Measurements from ENCODE around the gene MEF2D. TPM values are rescaled to one million over a fixed set of nuclear protein-coding genes. Genes with fewer than 3 reads are reported as not detected.
A peak's percentile ranks its signal among the peaks of the same experiment; 100 is the strongest.

MEF2D gene
- total RNA-seq, 2 donors from 2014 or later: 31.7 to 62.5 TPM

DNA sequence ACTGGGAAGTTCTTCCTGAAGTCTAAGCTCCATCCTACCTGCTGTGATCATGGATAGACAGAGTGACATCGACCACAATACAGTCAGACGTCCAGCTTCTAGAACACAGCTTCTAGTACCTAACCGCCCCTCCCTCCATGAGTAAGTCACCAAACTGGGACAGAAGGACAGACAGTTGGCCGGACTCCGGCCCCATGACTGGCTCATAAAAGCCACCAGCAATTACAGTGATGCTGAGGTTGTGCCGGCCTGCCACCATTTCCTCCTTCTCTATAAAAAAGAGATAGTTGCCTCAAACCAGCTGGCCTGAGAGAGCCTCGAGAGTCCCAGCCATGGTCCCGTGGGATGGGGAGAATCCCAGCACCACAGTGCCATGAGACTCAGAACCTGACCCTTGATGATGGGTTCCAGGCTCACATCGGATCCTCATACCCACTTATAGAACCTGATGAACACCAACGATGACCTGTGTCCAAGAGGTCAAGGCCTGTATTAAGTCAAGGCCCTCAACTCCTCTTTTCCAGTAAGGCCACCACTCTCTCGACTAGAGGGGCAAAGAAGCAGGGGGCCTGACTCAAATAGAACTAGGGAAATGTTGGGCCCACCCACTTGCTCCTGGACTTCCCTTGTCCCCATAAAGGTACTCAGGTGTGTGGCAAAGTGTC, 3.4 kb downstream of the MEF2D start:
- DNase-seq (ENCODE audit: low spot score in 2 of 2) (no peak), ATAC-seq (no peak)
- H3K9me3 Mint-ChIP-seq: no peaks in the 10 kb centered on the region
- peaks cover 6 to 18% of the 10 kb centered on the region in 2 donors for H3K36me3 Mint-ChIP-seq
- peak overlapping the region in 1 of 2 donors; percentile 87 for H3K27ac Mint-ChIP-seq

GRCh38 chr1:156496211-156496761, 4.3 kb downstream of the MEF2D start:
- DNase-seq (ENCODE audit: low spot score in 2 of 2) (no peak), ATAC-seq (peak in 1 of 2 donors; percentile 39)
- Mint-ChIP-seq H3K9me3 (no peaks in the 10 kb centered on the region), H3K27ac (peak overlapping the region; percentile 78 to 87), H3K36me3 (peaks cover 6 to 23% of the 10 kb centered on the region in 2 donors)

DNA sequence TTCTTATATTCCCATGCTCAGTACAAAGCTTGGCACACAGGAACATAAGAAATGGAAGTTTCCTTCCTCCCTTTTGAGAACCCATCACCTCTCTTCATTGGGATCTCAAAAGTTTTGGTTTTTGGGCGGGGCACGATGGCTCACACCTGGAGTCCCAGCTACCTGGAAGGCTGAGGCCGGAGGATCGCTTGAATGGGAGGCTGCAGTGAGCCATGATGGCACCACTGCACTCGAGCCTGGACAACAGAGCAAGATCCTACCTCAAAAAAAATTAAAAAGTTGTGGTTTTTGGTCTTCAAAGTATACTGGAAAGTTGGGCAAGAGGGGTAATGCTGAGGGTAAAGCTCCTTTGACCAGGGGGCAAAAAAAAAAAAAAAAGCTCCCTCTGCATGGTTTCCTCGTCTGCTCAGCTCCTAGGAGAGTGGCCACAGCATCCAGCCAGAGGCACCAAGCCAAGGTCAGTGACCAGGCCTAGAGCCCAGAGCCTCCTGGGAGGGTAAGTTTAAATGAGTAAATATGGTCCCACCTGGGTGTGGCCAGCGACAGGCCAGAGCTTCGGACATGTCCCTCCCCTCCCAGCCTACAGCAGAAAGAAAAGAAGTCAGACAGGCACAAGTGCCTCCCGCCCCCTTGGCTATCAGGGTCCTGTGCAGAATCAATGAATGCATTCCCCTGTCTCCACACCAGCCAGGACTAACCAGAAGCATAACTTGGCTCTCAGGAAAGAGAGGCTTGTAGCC, 5.0 kb downstream of the MEF2D start:
- ATAC-seq: no peak
- peak overlapping the region; percentile 78 to 87 for H3K27ac Mint-ChIP-seq
- peaks cover 6 to 23% of the 10 kb centered on the region in 2 donors for H3K36me3 Mint-ChIP-seq
- H3K9me3 Mint-ChIP-seq: no peaks in the 10 kb centered on the region
- no peak for DNase-seq (ENCODE audit: low spot score in 2 of 2)

GRCh38 chr1:156494309-156494895, 6.2 kb downstream of the MEF2D start:
- no peak for ATAC-seq
- no peak overlapping the region for H3K27ac Mint-ChIP-seq
- no peak for DNase-seq (ENCODE audit: low spot score in 2 of 2)
- H3K36me3 Mint-ChIP-seq: peaks cover 6 to 23% of the 10 kb centered on the region in 2 donors
- H3K9me3 Mint-ChIP-seq: no peaks in the 10 kb centered on the region

GRCh38 chr1:156493742-156494141, 6.8 kb downstream of the MEF2D start:
- Mint-ChIP-seq H3K27ac (no peak overlapping the region), H3K9me3 (no peaks in the 10 kb centered on the region), H3K36me3 (peaks cover 6 to 23% of the 10 kb centered on the region in 2 donors)
- DNase-seq (ENCODE audit: low spot score in 2 of 2): no peak
- no peak for ATAC-seq

GRCh38 chr1:156493154-156493631, 7.4 kb downstream of the MEF2D start:
- no peak for ATAC-seq
- Mint-ChIP-seq H3K9me3 (no peaks in the 10 kb centered on the region), H3K36me3 (peaks cover 6 to 23% of the 10 kb centered on the region in 2 donors), H3K27ac (peak overlapping the region; percentile 4 to 45)
- no peak for DNase-seq (ENCODE audit: low spot score in 2 of 2)

DNA sequence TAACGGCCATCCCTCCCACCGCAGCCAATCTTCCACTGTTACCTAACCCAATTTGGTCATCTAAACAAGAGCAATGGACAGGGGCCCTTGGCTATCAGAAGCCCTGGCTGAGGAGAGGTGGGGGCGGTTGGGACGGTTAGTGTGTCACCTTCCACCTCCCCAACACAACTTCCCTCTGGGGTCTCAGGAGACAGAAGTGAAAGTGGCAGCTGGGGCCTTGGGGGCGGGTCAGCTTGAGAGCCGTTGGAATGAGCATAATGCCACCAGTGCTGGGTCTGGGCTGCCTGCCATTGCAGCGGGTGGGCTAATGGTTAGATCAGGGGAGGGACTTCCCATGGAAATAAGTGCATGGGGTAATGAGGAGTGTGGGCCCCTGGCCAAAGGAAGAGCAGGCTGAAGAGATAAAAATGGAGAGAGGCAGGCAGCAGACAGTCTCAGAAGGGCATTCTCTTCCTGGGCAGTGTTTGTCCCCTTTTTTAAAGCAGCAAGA, 7.9 kb downstream of the MEF2D start:
- Mint-ChIP-seq H3K9me3 (no peaks in the 10 kb centered on the region), H3K36me3 (peaks cover 8 to 27% of the 10 kb centered on the region in 2 donors), H3K27ac (peak overlapping the region; percentile 4 to 45)
- ATAC-seq (no peak), DNase-seq (ENCODE audit: low spot score in 2 of 2) (no peak)

GRCh38 chr1:156492013-156492590, 8.5 kb downstream of the MEF2D start:
- peaks cover 11 to 31% of the 10 kb centered on the region in 2 donors for H3K36me3 Mint-ChIP-seq
- DNase-seq (ENCODE audit: low spot score in 2 of 2) (no peak), ATAC-seq (no peak)
- peak overlapping the region; percentile 15 to 84 for H3K27ac Mint-ChIP-seq
- H3K9me3 Mint-ChIP-seq: no peaks in the 10 kb centered on the region

GRCh38 chr1:156491151-156491949, 9.2 kb downstream of the MEF2D start:
- H3K9me3 Mint-ChIP-seq: no peaks in the 10 kb centered on the region
- peaks cover 15 to 35% of the 10 kb centered on the region in 2 donors for H3K36me3 Mint-ChIP-seq
- no peak for ATAC-seq
- peak overlapping the region; percentile 84 to 86 for H3K27ac Mint-ChIP-seq
- no peak for DNase-seq (ENCODE audit: low spot score in 2 of 2)

- ATAC-seq (no peak), DNase-seq (ENCODE audit: low spot score in 2 of 2) (no peak)
- H3K27ac Mint-ChIP-seq: peak overlapping the region; percentile 86 to 94
- H3K36me3 Mint-ChIP-seq: peaks cover 16 to 33% of the 10 kb centered on the region in 2 donors
- no peaks in the 10 kb centered on the region for H3K9me3 Mint-ChIP-seq
Observed at GRCh38 chr1:156490401-156491032, 10.1 kb downstream of the MEF2D start.

- Mint-ChIP-seq H3K36me3 (peaks cover 11 to 27% of the 10 kb centered on the region in 2 donors), H3K27ac (peak overlapping the region; percentile 80 to 86), H3K9me3 (no peaks in the 10 kb centered on the region)
- DNase-seq (ENCODE audit: low spot score in 2 of 2): no peak
- ATAC-seq: no peak
Observed at GRCh38 chr1:156489935-156490293, 10.7 kb downstream of the MEF2D start.

GRCh38 chr1:156489166-156489934, 11.2 kb downstream of the MEF2D start:
- DNase-seq (ENCODE audit: low spot score in 2 of 2) (no peak), ATAC-seq (peak; percentile 7 to 48)
- peaks cover 10 to 26% of the 10 kb centered on the region in 2 donors for H3K36me3 Mint-ChIP-seq
- peak overlapping the region; percentile 80 to 86 for H3K27ac Mint-ChIP-seq
- H3K9me3 Mint-ChIP-seq: no peaks in the 10 kb centered on the region

DNA sequence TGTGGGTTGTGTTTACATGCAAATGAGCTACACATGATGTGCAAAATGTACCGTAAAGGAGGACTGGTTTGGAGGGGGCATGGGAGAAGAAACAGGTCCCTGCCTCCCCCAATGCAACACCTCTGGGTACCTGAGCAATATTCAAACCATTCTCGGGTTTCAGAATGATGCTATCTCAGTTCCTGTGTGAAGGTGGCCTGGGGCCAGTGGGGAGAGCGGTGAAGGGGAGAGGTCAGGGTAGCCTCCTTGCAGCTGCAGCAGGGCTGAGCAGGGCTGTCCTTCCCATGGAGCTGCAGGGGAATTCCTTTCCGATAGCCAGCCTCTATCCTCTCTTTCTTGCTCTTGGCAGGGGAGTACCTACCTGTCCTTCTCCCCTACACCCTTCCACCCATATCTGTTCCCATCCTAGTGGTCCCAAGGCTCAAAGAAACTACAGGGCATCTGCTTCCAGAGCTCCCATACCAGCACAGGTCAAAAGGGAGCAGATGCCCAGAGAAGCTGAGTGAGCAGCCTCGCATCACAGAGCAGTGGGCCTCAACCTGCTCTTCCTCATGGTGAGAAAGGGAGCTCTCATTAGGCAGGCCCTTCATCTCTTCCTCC, 11.9 kb downstream of the MEF2D start:
- H3K27ac Mint-ChIP-seq: peak overlapping the region; percentile 69 to 86
- H3K36me3 Mint-ChIP-seq: peaks cover 10 to 26% of the 10 kb centered on the region in 2 donors
- ATAC-seq (peak; percentile 77 to 87), DNase-seq (ENCODE audit: low spot score in 2 of 2) (peak; percentile 61 to 79)
- no peaks in the 10 kb centered on the region for H3K9me3 Mint-ChIP-seq

DNA sequence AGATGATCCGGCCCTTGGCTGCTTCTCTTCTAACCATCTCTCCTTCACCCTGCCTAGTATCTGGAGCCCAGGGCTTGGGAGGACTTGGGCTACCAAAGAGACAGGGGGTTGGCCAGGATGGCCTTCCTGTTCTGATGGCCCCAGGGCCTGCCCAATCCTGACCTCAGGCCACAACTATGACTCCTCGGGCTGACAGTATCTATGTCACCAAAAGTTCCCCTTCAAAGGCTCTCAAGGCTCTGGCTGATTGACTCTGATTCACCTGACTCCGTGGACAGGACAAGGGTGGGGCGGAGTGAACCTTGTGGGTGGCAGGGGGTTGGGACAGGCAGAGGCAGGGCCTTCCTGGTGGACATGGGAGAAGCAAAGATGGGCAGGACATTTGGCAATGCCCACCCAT, 12.7 kb downstream of the MEF2D start:
- Mint-ChIP-seq H3K36me3 (peaks cover 10 to 26% of the 10 kb centered on the region in 2 donors), H3K9me3 (no peaks in the 10 kb centered on the region), H3K27ac (peak overlapping the region; percentile 69 to 86)
- ATAC-seq (peak; percentile 59 to 91), DNase-seq (ENCODE audit: low spot score in 2 of 2) (peak; percentile 47 to 84)
